Pancreas (tissue), 10 donors: ENCODE measurements around the gene GRPEL2. TPM values are rescaled to one million over a fixed set of nuclear protein-coding genes. Genes with fewer than 3 reads are reported as not detected.
A peak's percentile ranks its signal among the peaks of the same experiment; 100 is the strongest.

ENCODE experiments used
- ATAC-seq, 4 donors: fragments of 200-7000 bp; cut with Tn5 transposase; one replicate each; pipeline versions ENCODE4 v1.8.0 to v1.9.1; 2020; ENCODE audit warnings: mild to moderate bottlenecking in 4 of 4, moderate library complexity in 4 of 4
- DNase-seq, 6 donors: peaks; one replicate each; pipeline ENCODE4 v3.0.0-alpha.2; 2020
- FAIRE-seq: peaks from 2 replicates; lab custom pipeline; 2012; peaks lifted over from hg19 to GRCh38; lab: Jason Lieb, UNC
- H3K27ac ChIP-seq, 4 donors: fragments of 200-600 bp; sonication (generic); 1 replicate in 3 of 4; 2 replicates in 1 of 4; pipeline versions ENCODE4 v1.5.0 to v1.8.0; 2020
- H3K27me3 ChIP-seq, 4 donors: fragments of 200-600 bp; one replicate each; pipeline ENCODE4 v1.8.0; 2021
- H3K36me3 ChIP-seq, 3 donors: fragments of 200-600 bp; sonication (generic) in 1 of 3; one replicate each; pipeline versions ENCODE4 v1.5.0 to v1.8.0; 2020 to 2021
- H3K4me1 ChIP-seq, 3 donors: fragments of 200-600 bp; one replicate each; pipeline ENCODE4 v1.8.0; 2021
- H3K4me3 ChIP-seq, 4 donors: fragments of 200-600 bp; sonication (generic) in 2 of 4; one replicate each; pipeline versions ENCODE4 v1.5.0 to v1.8.0; 2020 to 2021
- H3K9me3 ChIP-seq, 4 donors: fragments of 200-600 bp; one replicate each; pipeline ENCODE4 v1.8.0; 2021
- WGBS, 2 donors: extraction: QIAGEN DNeasy Blood & Tissue Kit; methylation state at CpG; one replicate each; pipeline ENCODE4 v1.1.7; 2013; 5-methylcytosine and 5-hydroxymethylcytosine counted together
- intact Hi-C, 3 donors: fragments of 100-400 bp; cut with DNase I; formaldehyde crosslinking; loops; one replicate each; pipeline versions ENCODE4 v1.11.1 to v1.14.2; 2022
- polyA plus RNA-seq, 2 donors: library from polyadenylated mRNA; stranded (reverse); fragments of 200-250 nt; gene quantifications; one replicate each; pipeline ENCODE4 v1.2.3, GENCODE V29; 2013
- total RNA-seq, 6 donors: library from RNA; stranded (reverse); fragmentation: NEBNext Ultra II Directional in 4 of 6; extraction: Animal tissue kit (Norgen Biotek cat#: 25700) in 4 of 6; gene quantifications; one replicate each; pipeline versions ENCODE4 v1.2.1 to v1.2.4, GENCODE V29; 2021 to 2023
- TF ChIP-seq, protein P1 (sequence below), 4 donors: fragments of 200-600 bp; sonication (generic) in 3 of 4; IDR thresholded peaks; one replicate each; pipeline versions ENCODE4 v1.5.0 to v1.8.0; 2021; ENCODE audit warnings: antibody characterized with exemption in 4 of 4
- donor health status: healthy with polysubstance abuse.
- donor health status: DM: no; HTN: no; CAD: no; lungs with moderate emphysema.
- donor health status: DM: no; HTN: no; CAD: no.
- donor health status: control.
- donor health status: control.
- donor health status: Bipolar disorder and iron deficiency.
- donor health status: DM: yes; HTN: yes; CAD: no.
- donor health status: DM: no; HTN: no; CAD: no.
- donor health status: DM: no; HTN: no; CAD: no.
- donor health status: DM: yes; HTN: yes; CAD: no.

Gene GRPEL2
- total and polyA plus RNA-seq, 8 donors: 2.1 to 9.0 (median 4.4) TPM

DNA sequence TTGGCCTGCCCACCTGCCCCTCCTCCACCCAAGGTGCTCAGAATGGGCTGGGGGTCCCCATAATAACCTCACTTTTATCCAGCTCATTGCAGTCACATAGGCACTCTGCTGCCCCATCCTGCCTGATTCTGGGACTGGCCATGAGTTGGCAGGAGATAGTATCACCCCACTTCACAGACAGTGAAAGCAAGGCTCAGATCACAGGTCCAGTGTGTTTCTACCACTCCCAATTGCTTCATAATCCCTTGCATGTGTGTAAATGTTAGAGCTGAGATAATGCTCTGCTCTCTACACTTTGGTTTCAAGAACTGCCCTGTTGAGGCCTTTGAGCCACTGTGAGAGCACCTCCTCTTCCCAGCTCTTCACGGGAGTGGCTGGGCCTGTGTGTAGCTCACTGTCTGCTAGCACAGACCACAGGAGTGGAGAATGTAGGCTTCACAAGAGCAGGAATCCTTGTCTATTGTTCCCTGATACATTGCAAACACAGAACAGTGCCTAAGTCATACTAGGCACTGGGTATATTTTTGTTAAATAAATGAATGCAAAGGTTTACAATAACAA lies 20.9 kb downstream of the GRPEL2 start:
- H3K27me3 ChIP-seq: no peaks in the 10 kb centered on the region
- no peak overlapping the region for H3K4me3 ChIP-seq
- no peak for FAIRE-seq
- intact Hi-C loops: loop anchor here in 1 of 3 donors (5.0 kb wide), 1 partner anchor 49 kb away; no protein-coding TSS in a partner anchor
- no peaks in the 10 kb centered on the region for H3K36me3 ChIP-seq
- no peak for ATAC-seq
- H3K27ac ChIP-seq: no peak overlapping the region
- no peak for DNase-seq
- H3K4me1 ChIP-seq: peaks cover 0 to 3% (median 0%) of the 10 kb centered on the region in 3 donors
- H3K9me3 ChIP-seq: no peaks in the 10 kb centered on the region
- TF ChIP-seq, protein P1, sequence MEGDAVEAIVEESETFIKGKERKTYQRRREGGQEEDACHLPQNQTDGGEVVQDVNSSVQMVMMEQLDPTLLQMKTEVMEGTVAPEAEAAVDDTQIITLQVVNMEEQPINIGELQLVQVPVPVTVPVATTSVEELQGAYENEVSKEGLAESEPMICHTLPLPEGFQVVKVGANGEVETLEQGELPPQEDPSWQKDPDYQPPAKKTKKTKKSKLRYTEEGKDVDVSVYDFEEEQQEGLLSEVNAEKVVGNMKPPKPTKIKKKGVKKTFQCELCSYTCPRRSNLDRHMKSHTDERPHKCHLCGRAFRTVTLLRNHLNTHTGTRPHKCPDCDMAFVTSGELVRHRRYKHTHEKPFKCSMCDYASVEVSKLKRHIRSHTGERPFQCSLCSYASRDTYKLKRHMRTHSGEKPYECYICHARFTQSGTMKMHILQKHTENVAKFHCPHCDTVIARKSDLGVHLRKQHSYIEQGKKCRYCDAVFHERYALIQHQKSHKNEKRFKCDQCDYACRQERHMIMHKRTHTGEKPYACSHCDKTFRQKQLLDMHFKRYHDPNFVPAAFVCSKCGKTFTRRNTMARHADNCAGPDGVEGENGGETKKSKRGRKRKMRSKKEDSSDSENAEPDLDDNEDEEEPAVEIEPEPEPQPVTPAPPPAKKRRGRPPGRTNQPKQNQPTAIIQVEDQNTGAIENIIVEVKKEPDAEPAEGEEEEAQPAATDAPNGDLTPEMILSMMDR (IDR thresholded peaks at IDR 0.05): no peak
- 68 to 98% methylated on average over 1 of the region's 1 CpG for WGBS, 2 donors

DNA sequence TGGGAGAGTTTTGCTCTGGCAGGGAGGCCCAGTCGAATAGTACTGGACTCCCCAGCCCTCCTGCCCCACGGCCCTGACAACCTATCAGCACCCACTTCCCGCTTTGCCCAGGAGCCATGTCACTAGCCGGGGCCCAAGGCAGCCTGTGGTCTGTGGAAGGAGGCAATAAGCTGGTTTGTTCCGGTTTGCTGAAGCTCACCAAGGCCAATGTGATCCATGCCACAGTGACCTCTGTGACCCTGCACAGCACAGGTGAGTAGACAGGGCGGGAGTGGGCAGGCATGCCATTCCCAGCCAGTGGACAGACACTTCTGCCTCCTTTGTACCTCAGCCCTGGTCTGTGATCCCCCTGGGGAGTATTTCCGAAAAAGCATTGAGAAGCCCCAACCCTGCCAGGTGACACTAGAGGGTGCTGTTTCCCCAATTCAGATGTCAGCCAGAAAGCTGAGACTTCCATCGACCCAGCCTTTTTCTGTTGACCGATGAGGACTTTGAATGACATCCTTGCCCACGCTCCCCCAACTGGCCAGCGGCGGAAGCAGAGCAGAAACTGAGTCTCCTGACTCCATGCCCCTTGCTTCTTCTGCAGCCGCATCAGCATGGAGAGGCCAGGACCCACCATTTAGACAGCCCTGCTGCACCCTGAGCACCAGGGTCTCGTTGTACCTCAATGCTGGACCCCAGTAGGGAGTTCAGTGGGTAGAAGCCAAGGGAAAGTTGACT lies 22.1 kb downstream of the GRPEL2 start:
- 32 to 37% methylated on average over 14 of the region's 14 CpGs for WGBS, 2 donors
- no peak overlapping the region for H3K4me3 ChIP-seq
- H3K4me1 ChIP-seq: peaks cover 0 to 3% (median 0%) of the 10 kb centered on the region in 3 donors
- H3K27ac ChIP-seq: no peak overlapping the region
- peak; percentile 56 to 74 (median 74) for ATAC-seq
- H3K9me3 ChIP-seq: no peaks in the 10 kb centered on the region
- no peak for FAIRE-seq
- H3K27me3 ChIP-seq: no peaks in the 10 kb centered on the region
- TF ChIP-seq, protein P1 (IDR thresholded peaks at IDR 0.05): peak; percentile 46 to 66 (median 63)
- intact Hi-C loops: loop anchor here in 1 of 3 donors (5.0 kb wide), 1 partner anchor 50 kb away; no protein-coding TSS in a partner anchor
- DNase-seq: peak in 4 of 6 donors; percentile 37 to 60 (median 44)
- no peaks in the 10 kb centered on the region for H3K36me3 ChIP-seq

DNA sequence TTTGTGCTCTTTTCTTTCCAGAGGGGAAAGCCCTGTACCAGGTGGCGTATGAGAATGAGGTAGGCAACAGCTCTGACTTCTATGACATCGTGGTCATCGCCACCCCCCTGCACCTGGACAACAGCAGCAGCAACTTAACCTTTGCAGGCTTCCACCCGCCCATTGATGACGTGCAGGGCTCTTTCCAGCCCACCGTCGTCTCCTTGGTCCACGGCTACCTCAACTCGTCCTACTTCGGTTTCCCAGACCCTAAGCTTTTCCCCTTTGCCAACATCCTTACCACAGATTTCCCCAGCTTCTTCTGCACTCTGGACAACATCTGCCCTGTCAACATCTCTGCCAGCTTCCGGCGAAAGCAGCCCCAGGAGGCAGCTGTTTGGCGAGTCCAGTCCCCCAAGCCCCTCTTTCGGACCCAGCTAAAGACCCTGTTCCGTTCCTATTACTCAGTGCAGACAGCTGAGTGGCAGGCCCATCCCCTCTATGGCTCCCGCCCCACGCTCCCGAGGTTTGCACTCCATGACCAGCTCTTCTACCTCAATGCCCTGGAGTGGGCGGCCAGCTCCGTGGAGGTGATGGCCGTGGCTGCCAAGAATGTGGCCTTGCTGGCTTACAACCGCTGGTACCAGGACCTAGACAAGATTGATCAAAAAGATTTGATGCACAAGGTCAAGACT lies 22.8 kb downstream of the GRPEL2 start:
- no peak for ATAC-seq
- Histone ChIP-seq H3K9me3 (no peaks in the 10 kb centered on the region), H3K27me3 (no peaks in the 10 kb centered on the region), H3K4me1 (peaks cover 0 to 3% (median 0%) of the 10 kb centered on the region in 3 donors), H3K27ac (no peak overlapping the region), H3K36me3 (no peaks in the 10 kb centered on the region), H3K4me3 (no peak overlapping the region)
- DNase-seq: no peak
- FAIRE-seq: no peak
- WGBS, 2 donors: 72 to 79% methylated on average over 22 of the region's 22 CpGs
- intact Hi-C loops: loop anchor here in 1 of 3 donors (5.0 kb wide), 1 partner anchor 51 kb away; no protein-coding TSS in a partner anchor
- TF ChIP-seq, protein P1 (IDR thresholded peaks at IDR 0.05): no peak

DNA sequence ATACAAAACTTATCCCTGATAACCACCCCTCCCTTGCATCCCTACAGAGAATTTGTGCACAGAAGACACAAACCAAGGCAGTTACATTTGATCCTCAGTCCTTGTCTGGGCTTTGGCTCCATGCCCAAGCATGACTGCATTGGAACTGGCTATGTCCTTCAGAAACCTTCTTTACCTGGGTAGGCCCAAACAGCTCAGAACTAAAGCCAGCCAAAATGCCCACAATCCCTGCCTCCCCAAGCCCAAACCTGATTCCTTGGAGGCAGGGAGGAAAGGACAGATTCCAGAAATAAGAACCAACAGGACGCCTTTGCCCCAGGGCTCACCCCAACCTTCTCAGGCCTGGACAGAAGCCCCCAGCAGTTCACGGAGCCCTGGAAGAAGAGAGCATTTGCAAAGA lies 25.6 kb downstream of the GRPEL2 start:
- Histone ChIP-seq H3K27ac (no peak overlapping the region), H3K27me3 (no peaks in the 10 kb centered on the region), H3K36me3 (no peaks in the 10 kb centered on the region), H3K4me1 (peaks cover 0 to 3% (median 0%) of the 10 kb centered on the region in 3 donors), H3K4me3 (no peak overlapping the region), H3K9me3 (no peaks in the 10 kb centered on the region)
- WGBS, 2 donors: 70 to 77% methylated on average over 2 of the region's 2 CpGs
- FAIRE-seq: no peak
- peak; percentile 40 to 61 (median 48) for ATAC-seq
- TF ChIP-seq, protein P1 (IDR thresholded peaks at IDR 0.05): no peak
- peak in 2 of 6 donors; percentile 38 to 61 for DNase-seq
- intact Hi-C loops: no loop called here
